ENCODE data around the gene SMPD4. TPM values are rescaled to one million over a fixed set of nuclear protein-coding genes. Genes with fewer than 3 reads are reported as not detected.
"Not testable (repeated sequence)": the region's sequence is repeated elsewhere in the genome, so short reads cannot be mapped to it uniquely, and the experiment has no call there.

SMPD4 gene
- polyA plus RNA-seq, 4 donors = 23.8 to 46.7 (median 32.6) TPM

GRCh38 chr2:130142396-130143265 lies 38.8 kb downstream of the SMPD4 start:
- not testable (repeated sequence) for DNase-seq; H3K27ac ChIP-seq (ENCODE audit: low read depth in 1 of 3, low read length in 2 of 3); H3K36me3 ChIP-seq (ENCODE audit: control insufficient read depth in 3 of 3, insufficient read depth in 2 of 3, low read depth in 1 of 3, low read length in 3 of 3); H3K4me3 ChIP-seq (ENCODE audit: low read depth in 1 of 3, low read length in 3 of 3); H3K9me3 ChIP-seq (ENCODE audit: control insufficient read depth in 2 of 2, insufficient read depth in 1 of 2, low read depth in 1 of 2, low read length in 1 of 2); H3K4me1 ChIP-seq (ENCODE audit: control insufficient read depth in 3 of 3, insufficient read depth in 2 of 3, low read depth in 1 of 3, low read length in 2 of 3); FAIRE-seq
- H3K27me3 ChIP-seq (ENCODE audit: control insufficient read depth in 3 of 3, insufficient read depth in 3 of 3, low read length in 3 of 3) = peaks cover 0 to 12% (median 0%) of the 10 kb centered on the region in 3 donors
- WGBS, 3 donors = 84 to 88% (median 84%) methylated on average over 9 to 13 of the region's 13 CpGs

DNA sequence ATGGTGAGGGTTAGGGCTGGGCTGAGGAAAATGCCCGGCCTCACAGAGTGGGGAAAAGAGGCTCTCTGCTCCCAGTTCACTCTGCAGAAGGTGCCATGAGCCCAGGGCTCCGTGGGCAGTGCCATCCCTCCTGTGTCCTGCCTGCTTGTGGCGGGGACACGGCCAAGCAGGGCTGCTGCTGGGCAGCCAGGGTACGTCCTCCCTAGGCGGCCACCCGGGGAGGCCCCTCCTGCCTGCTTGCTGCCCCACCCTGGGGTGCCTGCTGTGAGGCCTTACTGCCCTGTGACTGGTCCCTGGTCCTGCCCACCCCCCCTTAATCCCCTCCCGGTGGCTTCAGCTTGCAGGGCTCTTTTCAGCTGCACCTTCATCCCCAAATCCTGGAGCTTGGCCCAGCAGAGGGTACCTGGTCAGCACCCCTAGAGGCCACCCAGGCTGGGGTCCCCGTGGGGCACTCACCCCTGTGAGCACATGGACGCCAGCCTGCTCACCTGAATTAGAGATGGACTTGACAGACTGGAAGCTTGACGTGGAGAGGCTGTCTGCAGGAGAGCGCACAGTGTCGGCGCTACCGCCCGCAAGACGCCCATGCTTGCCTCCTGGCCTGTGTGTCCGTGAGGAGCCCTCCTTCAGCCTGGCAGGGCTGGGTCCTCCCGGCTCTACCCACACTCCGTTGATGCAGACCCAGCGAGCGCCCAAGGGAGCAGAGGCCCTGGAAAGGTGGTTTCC lies 39.6 kb downstream of the SMPD4 start:
- not testable (repeated sequence) for H3K4me1 ChIP-seq (ENCODE audit: control insufficient read depth in 3 of 3, insufficient read depth in 2 of 3, low read depth in 1 of 3, low read length in 2 of 3); H3K4me3 ChIP-seq (ENCODE audit: low read depth in 1 of 3, low read length in 3 of 3); H3K27ac ChIP-seq (ENCODE audit: low read depth in 1 of 3, low read length in 2 of 3); H3K36me3 ChIP-seq (ENCODE audit: control insufficient read depth in 3 of 3, insufficient read depth in 2 of 3, low read depth in 1 of 3, low read length in 3 of 3); H3K9me3 ChIP-seq (ENCODE audit: control insufficient read depth in 2 of 2, insufficient read depth in 1 of 2, low read depth in 1 of 2, low read length in 1 of 2); FAIRE-seq; DNase-seq
- H3K27me3 ChIP-seq (ENCODE audit: control insufficient read depth in 3 of 3, insufficient read depth in 3 of 3, low read length in 3 of 3) = peaks cover 0 to 12% (median 0%) of the 10 kb centered on the region in 3 donors
- 78 to 89% (median 83%) methylated on average over 14 to 20 of the region's 22 CpGs for WGBS, 3 donors

DNA sequence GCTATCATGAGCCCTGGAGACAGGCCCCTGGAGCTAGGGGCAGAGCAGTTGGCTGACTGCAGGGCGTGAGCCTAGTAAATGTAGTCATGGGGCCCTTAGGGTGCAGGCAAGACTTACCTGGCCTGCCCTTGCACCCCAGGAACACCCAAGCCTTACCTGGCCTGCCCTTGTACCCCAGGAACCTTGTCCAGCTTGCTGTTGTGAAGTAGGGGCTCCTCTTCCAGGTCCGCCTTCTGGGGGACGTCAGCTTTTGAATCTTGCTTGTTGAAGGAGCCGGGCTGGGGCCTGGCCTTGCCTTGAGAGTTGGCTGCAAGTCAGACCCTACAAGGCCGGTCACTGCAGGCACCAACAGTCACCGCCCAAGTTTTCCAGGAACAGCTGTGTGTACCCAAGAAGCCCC lies 40.4 kb downstream of the SMPD4 start:
- not testable (repeated sequence) for DNase-seq; FAIRE-seq; H3K27ac ChIP-seq (ENCODE audit: low read depth in 1 of 3, low read length in 2 of 3); H3K4me1 ChIP-seq (ENCODE audit: control insufficient read depth in 3 of 3, insufficient read depth in 2 of 3, low read depth in 1 of 3, low read length in 2 of 3); H3K9me3 ChIP-seq (ENCODE audit: control insufficient read depth in 2 of 2, insufficient read depth in 1 of 2, low read depth in 1 of 2, low read length in 1 of 2); H3K4me3 ChIP-seq (ENCODE audit: low read depth in 1 of 3, low read length in 3 of 3); H3K36me3 ChIP-seq (ENCODE audit: control insufficient read depth in 3 of 3, insufficient read depth in 2 of 3, low read depth in 1 of 3, low read length in 3 of 3)
- peaks cover 0 to 12% (median 0%) of the 10 kb centered on the region in 3 donors for H3K27me3 ChIP-seq (ENCODE audit: control insufficient read depth in 3 of 3, insufficient read depth in 3 of 3, low read length in 3 of 3)
- 89 to 100% (median 98%) methylated on average over 2 to 4 of the region's 6 CpGs for WGBS, 3 donors

DNA sequence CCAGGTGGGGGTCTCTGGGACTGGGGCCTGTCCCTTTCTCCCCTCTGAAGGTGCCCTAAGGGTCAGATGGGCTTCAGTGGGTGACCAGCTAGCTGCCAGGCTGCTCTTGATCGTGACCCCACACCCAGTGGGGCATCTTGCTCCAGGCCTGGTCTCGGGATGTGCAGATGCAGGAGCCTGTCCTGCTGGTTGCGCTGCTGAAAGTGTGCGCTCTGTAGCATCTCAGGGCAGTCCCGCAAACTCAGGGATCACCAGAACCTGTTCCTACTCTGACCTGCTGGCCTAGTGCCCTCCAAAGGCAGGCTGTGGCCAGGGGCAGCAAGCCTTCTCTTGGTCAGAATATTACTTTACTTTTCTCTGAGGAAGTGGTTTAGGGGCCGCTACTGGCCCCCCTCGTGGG lies 40.9 kb downstream of the SMPD4 start:
- not testable (repeated sequence) for H3K4me1 ChIP-seq (ENCODE audit: control insufficient read depth in 3 of 3, insufficient read depth in 2 of 3, low read depth in 1 of 3, low read length in 2 of 3); H3K27ac ChIP-seq (ENCODE audit: low read depth in 1 of 3, low read length in 2 of 3); H3K4me3 ChIP-seq (ENCODE audit: low read depth in 1 of 3, low read length in 3 of 3); H3K9me3 ChIP-seq (ENCODE audit: control insufficient read depth in 2 of 2, insufficient read depth in 1 of 2, low read depth in 1 of 2, low read length in 1 of 2); DNase-seq; FAIRE-seq; H3K36me3 ChIP-seq (ENCODE audit: control insufficient read depth in 3 of 3, insufficient read depth in 2 of 3, low read depth in 1 of 3, low read length in 3 of 3)
- H3K27me3 ChIP-seq (ENCODE audit: control insufficient read depth in 3 of 3, insufficient read depth in 3 of 3, low read length in 3 of 3) = peaks cover 0 to 11% (median 0%) of the 10 kb centered on the region in 3 donors
- 87 to 88% (median 87%) methylated on average over 4 to 7 of the region's 7 CpGs for WGBS, 3 donors

- H3K9me3 ChIP-seq (ENCODE audit: control insufficient read depth in 2 of 2, insufficient read depth in 1 of 2, low read depth in 1 of 2, low read length in 1 of 2); H3K27ac ChIP-seq (ENCODE audit: low read depth in 1 of 3, low read length in 2 of 3); H3K27me3 ChIP-seq (ENCODE audit: control insufficient read depth in 3 of 3, insufficient read depth in 3 of 3, low read length in 3 of 3); FAIRE-seq; H3K36me3 ChIP-seq (ENCODE audit: control insufficient read depth in 3 of 3, insufficient read depth in 2 of 3, low read depth in 1 of 3, low read length in 3 of 3); DNase-seq; H3K4me3 ChIP-seq (ENCODE audit: low read depth in 1 of 3, low read length in 3 of 3); H3K4me1 ChIP-seq (ENCODE audit: control insufficient read depth in 3 of 3, insufficient read depth in 2 of 3, low read depth in 1 of 3, low read length in 2 of 3): not testable (repeated sequence)
- 77 to 85% (median 79%) methylated on average over 24 to 27 of the region's 30 CpGs for WGBS, 3 donors
Observed at GRCh38 chr2:130139331-130140280, 41.8 kb downstream of the SMPD4 start.

- not testable (repeated sequence) for FAIRE-seq
- 67 to 82% (median 70%) methylated on average over 15 of the region's 15 CpGs for WGBS, 3 donors
Observed at GRCh38 chr2:130138841-130139251, 42.6 kb downstream of the SMPD4 start.

DNA sequence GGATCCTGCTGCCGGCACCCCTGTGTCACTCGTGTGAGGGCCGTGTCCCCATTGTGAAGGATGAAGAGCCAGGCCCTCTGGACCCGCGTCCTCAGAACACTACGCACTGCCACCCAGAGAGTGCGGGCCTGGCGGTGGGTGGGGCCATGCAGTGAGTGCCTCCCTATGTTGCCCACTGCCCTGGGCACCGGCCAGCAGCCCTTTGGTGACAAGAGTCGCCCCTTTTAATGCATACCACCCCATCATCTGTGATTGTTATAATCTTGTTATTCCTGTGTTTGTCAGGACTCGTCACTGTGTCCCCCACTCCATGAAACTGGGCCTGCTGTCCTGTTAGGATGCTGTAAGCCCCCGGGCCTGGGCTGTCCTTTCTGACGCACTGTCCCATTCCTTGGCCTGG lies 43.1 kb downstream of the SMPD4 start:
- H3K27me3 ChIP-seq (ENCODE audit: control insufficient read depth in 3 of 3, insufficient read depth in 3 of 3, low read length in 3 of 3); FAIRE-seq; DNase-seq: not testable (repeated sequence)

More at GRCh38 chr2:130138841-130139251, 42.6 kb downstream of the SMPD4 start:
- not testable (repeated sequence) for H3K9me3 ChIP-seq (ENCODE audit: control insufficient read depth in 2 of 2, insufficient read depth in 1 of 2, low read depth in 1 of 2, low read length in 1 of 2); H3K4me1 ChIP-seq (ENCODE audit: control insufficient read depth in 3 of 3, insufficient read depth in 2 of 3, low read depth in 1 of 3, low read length in 2 of 3); H3K4me3 ChIP-seq (ENCODE audit: low read depth in 1 of 3, low read length in 3 of 3); DNase-seq; H3K27ac ChIP-seq (ENCODE audit: low read depth in 1 of 3, low read length in 2 of 3); H3K27me3 ChIP-seq (ENCODE audit: control insufficient read depth in 3 of 3, insufficient read depth in 3 of 3, low read length in 3 of 3); H3K36me3 ChIP-seq (ENCODE audit: control insufficient read depth in 3 of 3, insufficient read depth in 2 of 3, low read depth in 1 of 3, low read length in 3 of 3)

DNA sequence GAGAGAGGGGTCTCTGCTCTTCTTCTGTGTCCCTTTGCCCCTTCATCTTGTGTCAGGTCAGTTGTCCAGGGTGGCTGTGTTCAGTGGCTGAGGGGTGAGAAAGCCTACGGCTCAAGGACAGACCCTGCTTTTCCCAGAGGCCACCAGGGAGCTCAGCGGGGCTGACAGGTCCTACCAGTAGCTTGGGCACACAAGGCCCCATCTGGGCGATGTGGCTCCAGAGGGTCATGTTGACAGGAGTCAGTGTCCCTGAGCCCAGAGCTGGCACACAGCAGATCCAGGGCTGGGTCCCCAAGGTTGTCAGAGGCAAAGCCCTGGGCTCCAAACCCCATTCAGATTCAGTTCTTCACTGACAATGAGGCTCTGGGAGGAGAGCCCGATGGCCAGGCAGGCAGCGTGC lies 44.3 kb downstream of the SMPD4 start:
- 65 to 89% (median 81%) methylated on average over 2 to 5 of the region's 5 CpGs for WGBS, 3 donors
- not testable (repeated sequence) for FAIRE-seq; H3K9me3 ChIP-seq (ENCODE audit: control insufficient read depth in 2 of 2, insufficient read depth in 1 of 2, low read depth in 1 of 2, low read length in 1 of 2); H3K27ac ChIP-seq (ENCODE audit: low read depth in 1 of 3, low read length in 2 of 3); H3K4me1 ChIP-seq (ENCODE audit: control insufficient read depth in 3 of 3, insufficient read depth in 2 of 3, low read depth in 1 of 3, low read length in 2 of 3); H3K27me3 ChIP-seq (ENCODE audit: control insufficient read depth in 3 of 3, insufficient read depth in 3 of 3, low read length in 3 of 3); H3K4me3 ChIP-seq (ENCODE audit: low read depth in 1 of 3, low read length in 3 of 3); DNase-seq; H3K36me3 ChIP-seq (ENCODE audit: control insufficient read depth in 3 of 3, insufficient read depth in 2 of 3, low read depth in 1 of 3, low read length in 3 of 3)

More for the DNA sequence above, 43.1 kb downstream of the SMPD4 start:
- H3K4me3 ChIP-seq (ENCODE audit: low read depth in 1 of 3, low read length in 3 of 3); H3K9me3 ChIP-seq (ENCODE audit: control insufficient read depth in 2 of 2, insufficient read depth in 1 of 2, low read depth in 1 of 2, low read length in 1 of 2); H3K27ac ChIP-seq (ENCODE audit: low read depth in 1 of 3, low read length in 2 of 3); H3K36me3 ChIP-seq (ENCODE audit: control insufficient read depth in 3 of 3, insufficient read depth in 2 of 3, low read depth in 1 of 3, low read length in 3 of 3); H3K4me1 ChIP-seq (ENCODE audit: control insufficient read depth in 3 of 3, insufficient read depth in 2 of 3, low read depth in 1 of 3, low read length in 2 of 3): not testable (repeated sequence)
- WGBS, 3 donors = 84 to 90% (median 88%) methylated on average over 7 to 11 of the region's 13 CpGs

Data from small intestine (tissue), 7 donors.